GM12878 (cell line): Measurements from ENCODE around the gene CHMP4A. TPM values are rescaled to one million over a fixed set of nuclear protein-coding genes. Genes with fewer than 3 reads are reported as not detected.

Experiments used
- ATAC-seq: fragments of 200-7000 bp; cut with Tn5 transposase; 3 replicates; pipeline ENCODE4 v1.9.1; 2020; ENCODE audit warnings: mild to moderate bottlenecking, moderate library complexity
- BruUV-seq: library from RNA; stranded (reverse); fragments of 400-500 nt; replicated peaks from 2 replicates; lab custom pipeline; 2021; lab: Mats Ljungman, UMichigan
- CTCF ChIA-PET: fragments of 300-600 bp; sonication (Branson Sonifier 250); formaldehyde crosslinking; extraction: SDS; loops from one replicate; lab custom pipeline; 2021; ENCODE audit warnings: inconsistent platforms; lab: Yijun Ruan, JAX
- POLR2A ChIA-PET: fragments of 350-600 bp; formaldehyde crosslinking; extraction: SDS; loops from one replicate; lab custom pipeline; 2021; ENCODE audit warnings: inconsistent platforms; lab: Charles Lee
- RAD21 ChIA-PET: fragments of 300-600 bp; sonication (Branson Sonifier 250); formaldehyde crosslinking; loops from one replicate; lab custom pipeline; 2023; ENCODE audit warnings: antibody characterized with exemption; ENCODE audit not compliant: unreplicated experiment; lab: Charles Lee
- SMC1A ChIA-PET: fragments of 300-600 bp; sonication (Branson Sonifier 250); formaldehyde crosslinking; loops from one replicate; lab custom pipeline; 2023; ENCODE audit not compliant: unreplicated experiment, uncharacterized antibody; lab: Charles Lee
- DNase-seq: peaks from one replicate; pipeline ENCODE4 v3.0.0-alpha.2; 2011; ENCODE audit warnings: low read depth, low spot score
- FAIRE-seq: peaks from 3 replicates; lab custom pipeline; 2011; peaks lifted over from hg19 to GRCh38; lab: Jason Lieb, UNC
- H2AFZ ChIP-seq: 2 replicates; pipeline ENCODE4 v1.6.0; 2011; ENCODE audit warnings: low read depth, low read length, control low read depth; ENCODE audit not compliant: control insufficient read depth
- H3K27ac ChIP-seq: 2 replicates; pipeline ENCODE4 v1.5.1; 2011; ENCODE audit warnings: control low read depth; ENCODE audit not compliant: control insufficient read depth, insufficient read depth
- H3K27me3 ChIP-seq, 2 experiments: replicated peaks in 1 of 2; 2 replicates each; pipeline versions ENCODE4 v1.6.0 to v1.6.1; 2011; ENCODE audit warnings: low read length in 1 of 2; ENCODE audit not compliant: control insufficient read depth in 2 of 2, insufficient read depth in 2 of 2
- H3K36me3 ChIP-seq, 2 experiments: 2 replicates each; pipeline ENCODE4 v1.5.1; 2011; ENCODE audit warnings: low read length in 1 of 2; ENCODE audit not compliant: control insufficient read depth in 2 of 2, insufficient read depth in 2 of 2
- H3K4me1 ChIP-seq: 2 replicates; pipeline ENCODE4 v1.6.1; 2011; ENCODE audit warnings: mild to moderate bottlenecking, low read length, moderate library complexity, mixed read lengths; ENCODE audit not compliant: control insufficient read depth, insufficient read depth
- H3K4me2 ChIP-seq: 2 replicates; pipeline ENCODE4 v1.6.0; 2011; ENCODE audit warnings: control low read depth; ENCODE audit not compliant: control insufficient read depth, insufficient read depth
- H3K4me3 ChIP-seq: fragments of 200-600 bp; sonication (generic); 2 replicates; pipeline ENCODE4 v1.5.1; 2016
- H3K79me2 ChIP-seq: 2 replicates; pipeline ENCODE4 v1.6.0; 2011; ENCODE audit warnings: low read length; ENCODE audit not compliant: control insufficient read depth, insufficient read depth
- H3K9ac ChIP-seq: 2 replicates; pipeline ENCODE4 v1.8.0; 2011; ENCODE audit warnings: low read length, control low read depth, mixed read lengths; ENCODE audit not compliant: control insufficient read depth, insufficient read depth
- H3K9me3 ChIP-seq: replicated peaks from 3 replicates; pipeline ENCODE4 v1.5.1; 2011; ENCODE audit warnings: mild to moderate bottlenecking, low read length; ENCODE audit not compliant: control insufficient read depth, insufficient read depth
- H4K20me1 ChIP-seq: 2 replicates; pipeline ENCODE4 v1.6.0; 2011; ENCODE audit not compliant: control insufficient read depth, insufficient read depth
- BHLHE40 ChIP-seq, 2 experiments: fragments of 450-650 bp in 1 of 2; IDR thresholded peaks; 2 replicates each; pipeline ENCODE4 v1.6.1; 2011 to 2017; ENCODE audit warnings: low read depth in 2 of 2, borderline replicate concordance in 1 of 2, improper control_type of control experiment in 1 of 2, low read length in 1 of 2, mild to moderate bottlenecking in 1 of 2
- CEBPB ChIP-seq, 2 experiments: fragments of 150-350 bp in 1 of 2; IDR thresholded peaks; 2 replicates each; pipeline ENCODE4 v1.6.1; 2012 to 2014; ENCODE audit warnings: low read depth in 2 of 2, low read length in 2 of 2, borderline replicate concordance in 1 of 2, inconsistent platforms in 1 of 2
- CREB1 ChIP-seq: IDR thresholded peaks from 2 replicates; pipeline ENCODE4 v1.6.1; 2012; ENCODE audit warnings: low read depth, mild to moderate bottlenecking, inconsistent platforms
- EP300 ChIP-seq, 2 experiments: fragments of 150-350 bp in 1 of 2; IDR thresholded peaks; 2 replicates each; pipeline ENCODE4 v1.6.1; 2011 to 2012; ENCODE audit warnings: low read depth in 2 of 2, low read length in 2 of 2, borderline replicate concordance in 1 of 2, improper control_type of control experiment in 1 of 2, inconsistent platforms in 1 of 2; ENCODE audit not compliant: control insufficient read depth in 1 of 2
- GATAD2B ChIP-seq: fragments of 450-650 bp; conservative IDR thresholded peaks from 2 replicates; pipeline ENCODE4 v1.6.1; 2017; ENCODE audit warnings: low read depth, mild to moderate bottlenecking, moderate library complexity
- HCFC1 ChIP-seq: fragments of 150-350 bp; IDR thresholded peaks from 2 replicates; pipeline ENCODE4 v1.6.1; 2014; ENCODE audit warnings: low read length
- KLF5 ChIP-seq: fragments of 450-650 bp; IDR thresholded peaks from 2 replicates; pipeline ENCODE4 v1.6.1; 2014; ENCODE audit warnings: mild to moderate bottlenecking; ENCODE audit not compliant: partially characterized antibody
- MEF2A ChIP-seq: IDR thresholded peaks from 2 replicates; pipeline ENCODE4 v1.6.1; 2011; ENCODE audit warnings: low read depth, mild to moderate bottlenecking, low read length, moderate library complexity; ENCODE audit not compliant: insufficient read depth
- MTA2 ChIP-seq: fragments of 450-650 bp; IDR thresholded peaks from 2 replicates; pipeline ENCODE4 v1.6.1; 2016; ENCODE audit warnings: low read depth, mild to moderate bottlenecking, moderate library complexity
- MYB ChIP-seq: fragments of 150-350 bp; IDR thresholded peaks from 2 replicates; pipeline ENCODE4 v1.6.1; 2014; ENCODE audit warnings: mild to moderate bottlenecking, low read depth, low read length, borderline replicate concordance
- MYC ChIP-seq: IDR thresholded peaks from 2 replicates; pipeline ENCODE4 v1.6.1; 2011; ENCODE audit warnings: mild to moderate bottlenecking, low read length, moderate library complexity, inconsistent platforms; ENCODE audit not compliant: insufficient read depth, insufficient replicate concordance, insufficient read length, severe bottlenecking
- NFIC ChIP-seq: IDR thresholded peaks from 2 replicates; pipeline ENCODE4 v1.6.1; 2012; ENCODE audit warnings: low read depth, mild to moderate bottlenecking, inconsistent platforms, low read length, moderate library complexity
- NFYA ChIP-seq: IDR thresholded peaks from 2 replicates; pipeline ENCODE4 v1.6.1; 2011; ENCODE audit warnings: low read depth, mild to moderate bottlenecking, low read length, improper control_type of control experiment, borderline replicate concordance
- NFYB ChIP-seq: IDR thresholded peaks from 2 replicates; pipeline ENCODE4 v1.6.1; 2011; ENCODE audit warnings: low read depth, mild to moderate bottlenecking, low read length, improper control_type of control experiment, moderate library complexity; ENCODE audit not compliant: insufficient read depth
- PAX5 ChIP-seq: IDR thresholded peaks from 2 replicates; pipeline ENCODE4 v1.6.1; 2011; ENCODE audit warnings: low read depth, low read length, borderline replicate concordance
- SREBF1 ChIP-seq: IDR thresholded peaks from 2 replicates; pipeline ENCODE4 v1.6.1; 2012; ENCODE audit warnings: mild to moderate bottlenecking, low read length
- ZNF217 ChIP-seq: fragments of 450-650 bp; IDR thresholded peaks from 2 replicates; pipeline ENCODE4 v1.6.1; 2017; ENCODE audit warnings: antibody characterized with exemption, mild to moderate bottlenecking
- WGBS: methylation state at CpG from one replicate; pipeline ENCODE4 v1.1.6; 2016; ENCODE audit warnings: low lambda C conversion rate; ENCODE audit not compliant: insufficient replicate concordance, insufficient coverage; ENCODE audit errors: missing lambda C conversion rate; 5-methylcytosine and 5-hydroxymethylcytosine counted together
- in situ Hi-C: fragments of 300-500 bp; cut with MboI; formaldehyde crosslinking; loops from 9 replicates; pipeline ENCODE4 v1.14.3; 2018; ENCODE audit warnings: mixed read lengths
- intact Hi-C: fragments of 100-400 bp; cut with micrococcal nuclease; formaldehyde crosslinking; loops from one replicate; pipeline ENCODE4 v1.14.2; 2022; ENCODE audit not compliant: unreplicated experiment
- polyA plus RNA-seq, 11 experiments: library from polyadenylated mRNA; depleted of rRNA in 4 of 11; unstranded in 6 of 11; stranded (reverse) in 5 of 11; fragments of >200 nt; fragmentation: Nextera tagmentation in 4 of 11; fragmentation: Illumina TruSeq in 1 of 11; extraction: Ambion mirVana in 4 of 11; extraction: Trizol in 1 of 11; gene quantifications; 1 replicate in 1 of 11; 2 replicates in 10 of 11; pipeline versions ENCODE4 v1.2.1 to v1.2.3, GENCODE V29; 2011 to 2016; ENCODE audit warnings: inconsistent platforms in 2 of 11, missing spikeins in 2 of 11, low read depth in 1 of 11
- total RNA-seq, 4 experiments: library from RNA; depleted of rRNA in 3 of 4; stranded (reverse); fragments of >200 nt in 3 of 4; fragmentation: Illumina TruSeq in 1 of 4; extraction: Trizol in 1 of 4; gene quantifications; 2 replicates each; pipeline versions ENCODE4 v1.2.1 to v1.2.3, GENCODE V29; 2013 to 2021
- TF ChIP-seq, protein P1 (sequence below): fragments of 450-650 bp; IDR thresholded peaks from 2 replicates; pipeline ENCODE4 v1.6.1; 2017; ENCODE audit warnings: low read depth, mild to moderate bottlenecking, moderate library complexity

The CHMP4A gene
- total and polyA plus RNA-seq, 10 of the 15 experiments (the other 5 are each of a cell fraction or from before 2014, with no cell fraction given): 35.5 to 151 (median 84.7) TPM

DNA sequence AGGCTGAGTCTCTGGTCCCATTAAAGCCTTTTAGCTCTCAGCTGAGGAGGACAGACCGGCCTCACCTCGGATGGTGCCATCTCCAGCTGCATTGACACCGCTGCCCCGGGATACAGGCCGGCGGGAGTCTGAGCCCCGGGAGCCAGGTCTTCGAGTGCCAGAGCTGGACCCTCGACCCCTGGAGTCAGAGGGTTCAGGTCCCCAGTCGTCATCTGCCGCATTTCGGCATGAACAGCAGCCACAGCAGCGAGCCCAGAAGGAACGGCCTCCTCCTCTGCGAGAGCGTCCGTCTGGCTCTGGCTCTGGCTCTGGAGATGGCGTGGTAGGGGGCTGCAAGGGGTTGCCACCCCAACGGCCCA is 48.7 kb upstream of the CHMP4A start:
- in situ Hi-C loops: no loop called here

DNA sequence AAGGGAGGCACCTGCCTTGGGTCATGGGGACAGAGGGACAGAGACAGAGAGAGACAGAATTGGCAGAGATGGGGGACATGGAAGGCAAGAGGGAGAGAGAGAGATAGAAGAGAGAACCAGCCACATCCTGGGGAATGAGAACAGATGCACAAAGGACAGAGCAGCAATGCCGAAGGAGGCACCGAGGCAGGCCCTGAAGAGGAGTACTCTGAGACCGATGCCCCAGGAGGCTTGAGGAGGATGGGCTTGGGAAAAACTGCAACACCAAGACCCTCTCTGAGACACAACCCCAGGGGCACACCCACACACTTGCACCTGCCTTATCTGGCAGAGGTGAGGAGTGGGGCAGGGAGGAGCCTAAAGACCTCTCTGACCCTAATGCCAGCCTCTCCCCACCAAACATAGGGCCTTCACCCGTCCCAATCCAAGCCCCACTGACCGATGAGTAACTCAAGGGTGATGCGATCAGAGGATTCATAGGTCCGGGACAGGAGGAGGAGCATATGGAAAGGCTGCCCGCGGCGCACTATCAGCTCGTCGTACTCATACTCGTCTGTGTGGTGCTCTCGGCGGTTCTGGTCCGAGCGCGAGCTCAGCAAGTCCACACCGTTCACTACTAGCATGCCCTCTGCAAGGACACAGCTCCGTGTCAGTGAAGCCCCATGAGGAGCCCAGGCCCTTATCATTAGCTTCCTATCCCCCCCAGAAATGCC is 48.1 kb upstream of the CHMP4A start:
- Histone ChIP-seq H2AFZ (no peak overlapping the region), H3K27ac (no peak overlapping the region), H4K20me1 (no peaks in the 10 kb centered on the region), H3K4me1 (no peaks in the 10 kb centered on the region), H3K4me3 (no peak overlapping the region), H3K27me3 (no peaks in the 10 kb centered on the region), H3K9ac (no peak overlapping the region), H3K9me3 (no peaks in the 10 kb centered on the region), H3K79me2 (no peaks in the 10 kb centered on the region), H3K36me3 (no peaks in the 10 kb centered on the region; a peak in 2 of 4 replicates), H3K4me2 (no peak overlapping the region)
- no peak for FAIRE-seq
- ATAC-seq: no peak
- no peak for DNase-seq
- no TSS peak for BruUV-seq
- CTCF ChIA-PET: interaction anchor here (0.9 to 2.1 kb wide), 4 partner anchors 10 to 47 kb away, joined by 3 to 10 read pairs (median 4); partner anchors contain the start of genes CIDEB and RABGGTA
- RAD21 ChIA-PET: interaction anchor here (1.0 kb wide), 1 partner anchor 18 kb away, joined by 6 read pairs; no protein-coding TSS in a partner anchor
- SMC1A ChIA-PET: no interaction called here
- WGBS: 82% methylated on average over 20 of the region's 20 CpGs
- in situ Hi-C loops: no loop called here
- intact Hi-C loops: no loop called here
- POLR2A ChIA-PET: no interaction called here
- no peak for TF ChIP-seq EP300 (IDR thresholded peaks at IDR 0.05; ENCODE audit: borderline replicate concordance in 1 of 2, control insufficient read depth in 1 of 2, low read depth in 2 of 2, low read length in 2 of 2)
- no peak for TF ChIP-seq MYB
- no peak for TF ChIP-seq ZNF217
- TF ChIP-seq, protein P1, sequence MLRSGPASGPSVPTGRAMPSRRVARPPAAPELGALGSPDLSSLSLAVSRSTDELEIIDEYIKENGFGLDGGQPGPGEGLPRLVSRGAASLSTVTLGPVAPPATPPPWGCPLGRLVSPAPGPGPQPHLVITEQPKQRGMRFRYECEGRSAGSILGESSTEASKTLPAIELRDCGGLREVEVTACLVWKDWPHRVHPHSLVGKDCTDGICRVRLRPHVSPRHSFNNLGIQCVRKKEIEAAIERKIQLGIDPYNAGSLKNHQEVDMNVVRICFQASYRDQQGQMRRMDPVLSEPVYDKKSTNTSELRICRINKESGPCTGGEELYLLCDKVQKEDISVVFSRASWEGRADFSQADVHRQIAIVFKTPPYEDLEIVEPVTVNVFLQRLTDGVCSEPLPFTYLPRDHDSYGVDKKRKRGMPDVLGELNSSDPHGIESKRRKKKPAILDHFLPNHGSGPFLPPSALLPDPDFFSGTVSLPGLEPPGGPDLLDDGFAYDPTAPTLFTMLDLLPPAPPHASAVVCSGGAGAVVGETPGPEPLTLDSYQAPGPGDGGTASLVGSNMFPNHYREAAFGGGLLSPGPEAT: no peak
- no peak for TF ChIP-seq MEF2A
- TF ChIP-seq SREBF1: no peak
- no peak for TF ChIP-seq CREB1
- TF ChIP-seq NFYB: no peak
- TF ChIP-seq PAX5: no peak
- TF ChIP-seq MTA2: no peak
- TF ChIP-seq GATAD2B: no peak
- no peak for TF ChIP-seq BHLHE40 (IDR thresholded peaks at IDR 0.05; ENCODE audit: borderline replicate concordance in 1 of 2, low read depth in 2 of 2, low read length in 1 of 2)
- TF ChIP-seq NFIC: no peak

More for the DNA sequence above, 48.7 kb upstream of the CHMP4A start:
- ATAC-seq: no peak
- Histone ChIP-seq H4K20me1 (no peaks in the 10 kb centered on the region), H3K4me1 (no peaks in the 10 kb centered on the region), H3K27me3 (no peaks in the 10 kb centered on the region), H3K27ac (no peak overlapping the region), H3K36me3 (peaks cover 0 to 3% of the 10 kb centered on the region in 2 experiments; a peak in 2 of 4 replicates), H3K79me2 (no peaks in the 10 kb centered on the region), H2AFZ (no peak overlapping the region), H3K9me3 (no peaks in the 10 kb centered on the region), H3K9ac (no peak overlapping the region), H3K4me2 (no peak overlapping the region), H3K4me3 (no peak overlapping the region)
- ChIA-PET RAD21 (interaction anchor here (1.0 kb wide), 1 partner anchor 19 kb away, joined by 6 read pairs; no protein-coding TSS in a partner anchor), POLR2A (interaction anchor here (0.7 kb wide), 1 partner anchor 18 kb away, joined by 3 read pairs; no protein-coding TSS in a partner anchor), CTCF (interaction anchor here (0.8 to 2.1 kb wide), 4 partner anchors 9 to 46 kb away, joined by 4 to 10 read pairs (median 4); partner anchors contain the start of genes CIDEB, RABGGTA and TINF2), SMC1A (no interaction called here)
- DNase-seq: no peak
- intact Hi-C loops: no loop called here
- no peak for FAIRE-seq
- BruUV-seq: no TSS peak
- TF ChIP-seq HCFC1 (no peak), CEBPB (IDR thresholded peaks at IDR 0.05; ENCODE audit: borderline replicate concordance in 1 of 2, low read depth in 2 of 2, low read length in 2 of 2) (no peak), KLF5 (no peak), MYC (no peak), NFYA (no peak)
- WGBS: 91% methylated on average over 18 of the region's 19 CpGs
